Measurements from ENCODE around the gene LCE6A.

DNA sequence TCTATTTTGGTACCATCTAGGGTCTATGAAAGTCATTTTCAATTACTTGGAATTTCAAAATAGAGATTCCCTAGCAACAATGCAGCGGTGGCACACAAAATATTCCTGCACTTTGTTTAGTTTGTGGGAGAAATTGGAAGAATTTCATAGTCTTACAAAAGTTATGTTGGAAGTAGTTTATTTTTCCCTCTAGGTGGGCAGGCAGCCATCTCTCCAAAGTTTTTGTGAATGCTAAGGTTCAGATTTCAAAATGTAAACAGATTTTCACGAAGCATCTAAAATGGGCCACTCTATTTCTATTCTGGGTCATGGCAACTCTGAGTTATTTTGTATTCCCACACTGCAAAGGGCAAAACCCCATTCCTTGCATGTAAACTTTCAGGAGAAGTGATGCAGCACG lies 43.4 kb downstream of the LCE6A start:
- TF ChIP-seq CTCF (conservative IDR thresholded peaks at IDR 0.05 in 1 of 2, IDR thresholded peaks at IDR 0.05 in 1 of 2; ENCODE audit: extremely low read depth in 1 of 2, insufficient read depth in 1 of 2, low read depth in 1 of 2, low read length in 2 of 2) (no peak), EZH2 (IDR thresholded peaks at IDR 0.05; ENCODE audit: borderline replicate concordance, low read length) (no peak)

All from mammary epithelial cell (primary cell).